DOHH2 (cell line): ENCODE measurements around the gene ELP4.

Experiments used
- H3F3A ChIP-seq: fragments of 200-600 bp; sonication (generic), shearing (Covaris generic); 2 replicates; pipeline ENCODE4 v1.6.0; 2016; ENCODE audit warnings: antibody characterized with exemption, mild to moderate bottlenecking; ENCODE audit not compliant: control insufficient read depth, insufficient read depth
- H3K27ac ChIP-seq: fragments of 200-600 bp; sonication (generic); 2 replicates; pipeline ENCODE4 v1.5.1; 2014; ENCODE audit warnings: low read depth, mild to moderate bottlenecking, low read length, moderate library complexity
- H3K27me3 ChIP-seq: fragments of 200-600 bp; sonication (generic); 2 replicates; pipeline ENCODE4 v1.6.1; 2014; ENCODE audit warnings: mild to moderate bottlenecking, low read length, mixed read lengths; ENCODE audit not compliant: control insufficient read depth
- H3K36me3 ChIP-seq: fragments of 200-600 bp; sonication (generic); 2 replicates; pipeline ENCODE4 v1.6.1; 2014; ENCODE audit warnings: mild to moderate bottlenecking, low read length, moderate library complexity, mixed read lengths; ENCODE audit not compliant: control insufficient read depth
- H3K4me1 ChIP-seq: fragments of 200-600 bp; sonication (generic); 2 replicates; pipeline ENCODE4 v1.6.1; 2014; ENCODE audit warnings: mild to moderate bottlenecking, low read length, mixed read lengths; ENCODE audit not compliant: control insufficient read depth
- H3K4me2 ChIP-seq: fragments of 200-600 bp; sonication (generic); 2 replicates; pipeline ENCODE4 v1.6.0; 2014; ENCODE audit warnings: mild to moderate bottlenecking, low read length, moderate library complexity
- H3K4me3 ChIP-seq: fragments of 200-600 bp; sonication (generic); 2 replicates; pipeline ENCODE4 v1.5.1; 2014; ENCODE audit warnings: mild to moderate bottlenecking, low read length, mixed read lengths
- H3K79me2 ChIP-seq: fragments of 200-600 bp; sonication (generic); 2 replicates; pipeline ENCODE4 v1.6.1; 2014; ENCODE audit warnings: mild to moderate bottlenecking, low read length, mixed read lengths; ENCODE audit not compliant: control insufficient read depth
- H3K9me2 ChIP-seq: fragments of 200-600 bp; sonication (generic); replicated peaks from 2 replicates; pipeline ENCODE4 v1.6.1; 2014; ENCODE audit warnings: mild to moderate bottlenecking, low read length, mixed read lengths; ENCODE audit not compliant: control insufficient read depth
- H3K9me3 ChIP-seq: fragments of 200-600 bp; sonication (generic); 2 replicates; pipeline ENCODE4 v1.6.1; 2014; ENCODE audit warnings: antibody characterized with exemption, low read length, mixed read lengths; ENCODE audit not compliant: control insufficient read depth, insufficient read depth
- H4K20me1 ChIP-seq: fragments of 200-600 bp; sonication (generic); 2 replicates; pipeline ENCODE4 v1.6.0; 2014; ENCODE audit warnings: low read depth, mild to moderate bottlenecking, antibody characterized with exemption, low read length, moderate library complexity; ENCODE audit not compliant: control insufficient read depth, insufficient read depth
- EZH2phosphoT487 ChIP-seq: fragments of 200-600 bp; sonication (generic); IDR thresholded peaks from 2 replicates; pipeline ENCODE4 v1.6.1; 2017; ENCODE audit warnings: borderline replicate concordance, mild to moderate bottlenecking, antibody characterized with exemption, low read length, moderate library complexity, mixed read lengths
- TF ChIP-seq, protein P1 (sequence below): fragments of 200-600 bp; sonication (generic); IDR thresholded peaks from one replicate; pipeline ENCODE4 v1.5.1; 2014; ENCODE audit warnings: antibody characterized with exemption, mild to moderate bottlenecking, low read depth, low read length; ENCODE audit not compliant: poor library complexity, severe bottlenecking

The ELP4 gene

GRCh38 chr11:31816468-31817053 lies 307.0 kb downstream of the ELP4 start:
- Histone ChIP-seq H3K27ac (no peak overlapping the region), H3K9me2 (no peaks in the 10 kb centered on the region), H3K9me3 (peaks cover 6% of the 10 kb centered on the region; the same call in 1 of the 2 replicates), H3K79me2 (no peaks in the 10 kb centered on the region), H3K27me3 (peaks cover 21% of the 10 kb centered on the region), H3K4me3 (no peak overlapping the region), H4K20me1 (no peaks in the 10 kb centered on the region), H3K36me3 (no peaks in the 10 kb centered on the region), H3F3A (no peaks in the 10 kb centered on the region), H3K4me2 (no peak overlapping the region), H3K4me1 (no peaks in the 10 kb centered on the region)
- TF ChIP-seq, protein P1, sequence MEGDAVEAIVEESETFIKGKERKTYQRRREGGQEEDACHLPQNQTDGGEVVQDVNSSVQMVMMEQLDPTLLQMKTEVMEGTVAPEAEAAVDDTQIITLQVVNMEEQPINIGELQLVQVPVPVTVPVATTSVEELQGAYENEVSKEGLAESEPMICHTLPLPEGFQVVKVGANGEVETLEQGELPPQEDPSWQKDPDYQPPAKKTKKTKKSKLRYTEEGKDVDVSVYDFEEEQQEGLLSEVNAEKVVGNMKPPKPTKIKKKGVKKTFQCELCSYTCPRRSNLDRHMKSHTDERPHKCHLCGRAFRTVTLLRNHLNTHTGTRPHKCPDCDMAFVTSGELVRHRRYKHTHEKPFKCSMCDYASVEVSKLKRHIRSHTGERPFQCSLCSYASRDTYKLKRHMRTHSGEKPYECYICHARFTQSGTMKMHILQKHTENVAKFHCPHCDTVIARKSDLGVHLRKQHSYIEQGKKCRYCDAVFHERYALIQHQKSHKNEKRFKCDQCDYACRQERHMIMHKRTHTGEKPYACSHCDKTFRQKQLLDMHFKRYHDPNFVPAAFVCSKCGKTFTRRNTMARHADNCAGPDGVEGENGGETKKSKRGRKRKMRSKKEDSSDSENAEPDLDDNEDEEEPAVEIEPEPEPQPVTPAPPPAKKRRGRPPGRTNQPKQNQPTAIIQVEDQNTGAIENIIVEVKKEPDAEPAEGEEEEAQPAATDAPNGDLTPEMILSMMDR: no peak
- no peak for TF ChIP-seq EZH2phosphoT487

- Histone ChIP-seq H4K20me1 (no peaks in the 10 kb centered on the region), H3K27ac (no peak overlapping the region), H3K4me1 (no peaks in the 10 kb centered on the region), H3K4me2 (no peak overlapping the region), H3K27me3 (peaks cover 18% of the 10 kb centered on the region), H3K79me2 (no peaks in the 10 kb centered on the region), H3K36me3 (no peaks in the 10 kb centered on the region), H3K9me2 (no peaks in the 10 kb centered on the region), H3K4me3 (no peak overlapping the region), H3F3A (no peaks in the 10 kb centered on the region), H3K9me3 (peaks cover 3% of the 10 kb centered on the region; the same call in 1 of the 2 replicates)
- TF ChIP-seq, protein P1: no peak
- TF ChIP-seq EZH2phosphoT487: no peak
These were observed 307.6 kb downstream of the ELP4 start for GRCh38 chr11:31817054-31817620.

DNA sequence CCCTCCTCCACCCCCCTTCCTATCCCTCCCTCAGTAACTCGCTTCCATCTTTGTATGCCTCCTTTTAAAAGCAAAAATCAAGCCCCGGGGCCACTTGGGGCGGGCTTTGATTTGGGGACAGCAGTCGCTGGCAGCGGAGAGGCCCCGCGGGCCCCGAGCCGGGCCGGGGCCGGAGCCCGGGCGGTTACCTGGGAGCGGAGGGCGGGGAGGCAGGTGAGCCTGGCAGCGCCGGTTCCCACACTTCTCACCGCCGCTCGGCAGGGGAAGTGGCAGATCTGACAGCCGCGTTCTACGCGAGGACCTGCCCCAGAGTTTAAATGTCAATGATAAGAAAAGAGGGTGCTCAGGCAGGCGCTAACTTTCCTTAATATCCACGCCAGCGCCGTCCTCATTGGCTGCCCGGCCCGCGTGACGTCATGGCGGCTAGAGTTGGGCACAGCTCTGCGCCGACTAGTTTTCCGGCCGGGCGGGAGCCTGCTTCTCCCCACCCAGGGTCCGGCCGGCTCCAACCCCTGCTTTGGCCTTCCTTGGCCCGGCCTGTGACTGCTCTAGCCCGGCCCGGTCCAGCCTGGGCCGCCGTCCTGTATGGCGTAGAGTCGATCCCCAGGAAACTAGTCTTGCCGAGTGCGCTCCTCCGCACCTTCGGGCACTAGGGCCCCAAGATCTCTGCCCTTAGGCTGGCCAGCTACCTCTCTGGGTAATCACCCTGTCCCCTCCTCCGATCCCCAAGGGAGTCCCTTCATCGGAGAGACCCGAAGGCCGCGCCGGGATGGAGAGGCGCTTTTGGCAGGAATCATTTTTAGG lies 308.3 kb downstream of the ELP4 start:
- H3K79me2 ChIP-seq: no peaks in the 10 kb centered on the region
- H3K4me3 ChIP-seq: no peak overlapping the region
- TF ChIP-seq EZH2phosphoT487: no peak
- TF ChIP-seq, protein P1: no peak
- H3K27me3 ChIP-seq: peaks cover 12% of the 10 kb centered on the region
- H3K4me1 ChIP-seq: no peaks in the 10 kb centered on the region
- H3K9me2 ChIP-seq: no peaks in the 10 kb centered on the region
- H3K36me3 ChIP-seq: no peaks in the 10 kb centered on the region
- no peaks in the 10 kb centered on the region for H3F3A ChIP-seq
- no peak overlapping the region for H3K4me2 ChIP-seq
- no peak overlapping the region for H3K27ac ChIP-seq
- H3K9me3 ChIP-seq: peaks cover 3% of the 10 kb centered on the region; the same call in 1 of the 2 replicates
- no peaks in the 10 kb centered on the region for H4K20me1 ChIP-seq
